HG03469 (cell line): ENCODE data around the gene TAAR6.
"Not testable (repeated sequence)": the region's sequence is repeated elsewhere in the genome, so short reads cannot be mapped to it uniquely, and the experiment has no call there.

Experiments used
- ATAC-seq: cut with Tn5 transposase; IDR thresholded peaks from one replicate; pipeline ENCODE4 v1.9.1; 2021; ENCODE audit warnings: mild to moderate bottlenecking, moderate library complexity, moderate number of reproducible peaks; ENCODE audit not compliant: unreplicated experiment

TAAR6 gene, protein sequence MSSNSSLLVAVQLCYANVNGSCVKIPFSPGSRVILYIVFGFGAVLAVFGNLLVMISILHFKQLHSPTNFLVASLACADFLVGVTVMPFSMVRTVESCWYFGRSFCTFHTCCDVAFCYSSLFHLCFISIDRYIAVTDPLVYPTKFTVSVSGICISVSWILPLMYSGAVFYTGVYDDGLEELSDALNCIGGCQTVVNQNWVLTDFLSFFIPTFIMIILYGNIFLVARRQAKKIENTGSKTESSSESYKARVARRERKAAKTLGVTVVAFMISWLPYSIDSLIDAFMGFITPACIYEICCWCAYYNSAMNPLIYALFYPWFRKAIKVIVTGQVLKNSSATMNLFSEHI

DNA sequence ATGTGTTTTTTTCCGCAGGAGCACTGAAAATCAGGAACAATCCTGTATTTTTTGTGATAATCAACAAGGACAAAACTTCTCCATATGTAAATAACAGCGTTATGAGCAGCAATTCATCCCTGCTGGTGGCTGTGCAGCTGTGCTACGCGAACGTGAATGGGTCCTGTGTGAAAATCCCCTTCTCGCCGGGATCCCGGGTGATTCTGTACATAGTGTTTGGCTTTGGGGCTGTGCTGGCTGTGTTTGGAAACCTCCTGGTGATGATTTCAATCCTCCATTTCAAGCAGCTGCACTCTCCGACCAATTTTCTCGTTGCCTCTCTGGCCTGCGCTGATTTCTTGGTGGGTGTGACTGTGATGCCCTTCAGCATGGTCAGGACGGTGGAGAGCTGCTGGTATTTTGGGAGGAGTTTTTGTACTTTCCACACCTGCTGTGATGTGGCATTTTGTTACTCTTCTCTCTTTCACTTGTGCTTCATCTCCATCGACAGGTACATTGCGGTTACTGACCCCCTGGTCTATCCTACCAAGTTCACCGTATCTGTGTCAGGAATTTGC lies at the start of gene TAAR6:
TSS of gene TAAR6 (plus strand) at position 102 of the 557 bp plus-strand sequence. CDS start at position 102, 0 bp downstream.
- no peak for ATAC-seq

DNA sequence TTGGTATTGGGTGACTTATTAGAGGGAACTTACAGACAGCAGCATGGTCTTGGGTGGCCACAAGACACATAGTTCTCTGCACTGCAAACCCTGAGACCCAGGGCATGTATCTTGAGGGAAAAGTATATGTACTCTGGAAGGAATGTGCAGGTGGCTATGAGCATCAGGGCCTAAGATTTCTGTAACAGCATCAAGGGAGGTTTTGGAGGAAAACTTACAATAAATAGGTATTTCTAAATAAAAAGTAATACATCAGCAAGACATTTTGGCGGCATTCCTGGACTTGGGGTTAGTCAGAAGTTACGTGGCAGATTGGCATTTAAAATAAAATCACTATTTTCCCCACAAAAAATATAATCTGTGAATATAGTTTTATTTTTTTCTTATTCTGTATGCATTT lies 49.2 kb upstream of the TAAR6 start:
- no peak for ATAC-seq

DNA sequence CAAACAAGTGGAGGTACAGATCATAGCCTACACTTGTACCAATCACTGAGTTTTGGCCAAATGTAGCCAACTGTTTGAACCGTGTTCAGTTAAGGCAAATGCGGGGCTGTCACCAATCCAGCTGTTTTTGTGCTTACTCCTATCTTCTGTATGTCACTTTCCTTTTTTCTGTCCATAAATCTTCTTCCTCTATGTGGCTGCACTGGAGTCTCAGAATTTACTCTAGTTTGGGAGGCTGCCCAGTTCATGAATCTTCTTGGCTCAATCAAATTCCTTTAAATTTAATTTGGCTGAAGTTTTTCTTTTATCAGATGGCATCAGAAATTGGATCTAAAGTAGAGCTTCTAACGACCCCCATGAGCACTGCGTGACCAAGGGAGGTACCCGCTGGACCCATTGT lies 45.5 kb upstream of the TAAR6 start:
- ATAC-seq = no peak

DNA sequence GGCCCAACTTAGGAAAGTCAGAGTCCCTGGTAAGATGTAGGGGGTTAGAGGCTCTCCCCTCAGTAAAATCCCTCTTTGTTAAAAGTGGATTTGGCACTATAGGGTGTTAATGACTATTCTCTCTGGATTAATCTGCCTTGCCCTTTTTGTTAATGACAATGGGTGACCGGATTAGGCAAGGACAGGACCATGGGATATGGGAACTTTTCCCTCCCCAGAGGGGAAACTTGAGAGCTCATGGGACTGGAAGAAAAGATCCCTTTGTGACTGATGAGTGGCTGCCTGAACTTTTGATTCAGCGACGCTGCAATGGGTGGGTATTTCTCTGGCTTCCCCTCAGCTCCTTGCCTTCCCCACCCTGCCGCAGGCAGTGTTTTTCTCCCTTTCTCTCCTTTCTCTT lies 44.3 kb upstream of the TAAR6 start:
- ATAC-seq = no peak

DNA sequence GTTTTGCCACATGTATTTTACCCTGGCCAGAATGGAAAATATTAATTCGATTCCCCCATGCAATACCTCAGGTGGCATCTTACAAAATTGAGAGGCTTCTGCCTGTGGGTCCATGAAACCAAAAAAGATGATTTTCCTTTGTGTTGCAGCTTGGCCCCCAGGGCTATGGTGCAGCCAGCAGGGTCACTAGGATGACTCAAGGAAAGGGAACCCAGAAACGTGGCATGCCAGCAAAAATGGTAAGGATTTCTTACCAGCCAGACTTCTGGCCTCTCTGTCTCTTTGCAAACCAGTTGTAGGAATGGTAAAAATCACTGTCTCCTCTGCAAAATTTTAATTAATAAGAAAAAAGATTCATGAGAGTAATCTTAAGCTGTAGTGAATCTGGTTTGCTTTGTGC lies 43.7 kb upstream of the TAAR6 start:
- no peak for ATAC-seq

DNA sequence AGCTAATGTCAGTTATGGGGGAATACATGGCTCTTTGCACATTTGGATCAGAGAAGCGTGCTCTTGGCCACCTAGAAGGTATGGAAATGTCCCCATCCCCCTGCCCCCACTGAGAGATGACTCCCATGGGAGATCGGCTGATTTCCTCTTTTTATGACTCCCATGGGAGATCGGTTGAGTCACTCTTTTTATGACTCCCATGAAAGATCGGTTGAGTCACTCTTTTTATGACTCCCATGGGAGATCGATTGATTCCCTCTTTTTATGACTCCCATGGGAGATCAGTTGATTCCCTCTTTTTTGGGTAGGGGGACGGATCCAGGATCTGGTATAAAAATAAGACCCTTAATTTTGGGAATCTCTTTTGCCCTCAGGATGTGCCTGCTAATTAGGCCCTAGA lies 42.3 kb upstream of the TAAR6 start:
- no peak for ATAC-seq

DNA sequence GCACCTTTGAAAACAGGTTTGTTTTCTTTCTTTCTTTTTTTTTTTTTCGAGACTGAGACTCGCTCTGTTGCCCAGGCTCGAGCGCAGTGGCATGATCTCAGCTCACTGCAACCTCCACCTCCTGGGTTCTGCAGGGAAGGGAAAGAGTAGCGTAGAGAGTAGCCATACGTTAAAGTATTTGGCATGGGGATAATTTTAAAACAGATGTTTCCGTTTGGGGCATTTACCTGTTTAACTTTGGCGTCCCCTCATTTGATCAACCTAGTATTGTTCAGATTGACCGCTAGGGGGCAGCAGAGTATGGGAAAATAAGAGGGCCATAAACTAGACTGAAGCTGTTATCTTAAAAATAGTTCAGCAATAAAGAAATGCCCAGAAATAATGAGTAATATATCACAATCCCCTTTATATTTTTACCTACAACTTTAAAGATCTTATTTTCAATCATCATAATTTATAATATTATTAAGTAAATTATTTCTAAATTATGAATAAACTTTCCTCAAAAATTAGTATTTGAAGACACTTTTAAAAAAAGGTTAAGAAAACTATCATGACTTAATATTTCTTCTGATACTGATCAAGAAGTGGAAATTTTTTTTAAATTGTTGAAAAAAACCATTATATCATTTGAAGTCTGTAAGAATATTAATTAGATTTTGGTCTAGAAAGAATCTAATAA lies 39.7 kb upstream of the TAAR6 start:
- no peak for ATAC-seq

DNA sequence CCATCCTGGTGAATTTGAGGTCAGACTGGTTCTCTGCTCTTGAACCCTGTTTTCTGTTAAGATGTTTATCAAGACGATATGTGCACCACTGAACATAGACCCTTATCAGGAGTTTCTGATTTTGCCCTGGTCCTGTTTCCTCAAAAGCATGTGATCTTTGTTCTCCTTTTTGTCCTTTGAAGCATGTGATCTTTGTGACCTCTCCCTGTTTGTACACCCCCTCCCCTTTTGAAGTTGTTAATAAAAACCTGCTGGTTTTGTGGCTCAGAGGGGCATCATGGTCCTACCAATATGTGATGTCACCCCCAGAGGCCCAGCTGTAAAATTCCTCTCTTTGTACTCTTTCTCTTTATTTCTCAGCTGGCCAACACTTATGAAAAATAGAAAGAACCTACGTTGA lies 35.6 kb upstream of the TAAR6 start:
- not testable (repeated sequence) for ATAC-seq

DNA sequence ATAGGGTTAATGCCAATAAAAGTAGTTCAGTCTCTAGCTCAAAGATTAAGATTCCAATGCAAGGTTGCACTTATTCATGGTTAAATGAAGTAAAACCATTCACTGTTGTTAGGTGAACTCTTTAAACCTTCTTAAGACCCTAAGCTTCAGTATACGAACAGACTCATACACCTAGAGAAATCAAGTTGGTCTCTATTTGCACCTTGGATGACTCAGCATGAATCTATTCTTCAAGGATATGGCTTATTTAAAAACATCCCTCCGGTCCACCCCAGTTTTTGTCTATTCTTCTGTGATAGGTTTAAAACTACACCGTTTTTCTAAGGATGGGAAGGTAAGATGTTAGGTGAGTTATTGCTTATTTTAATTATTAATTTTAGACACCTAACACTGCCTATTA lies 33.0 kb upstream of the TAAR6 start:
- ATAC-seq = no peak

DNA sequence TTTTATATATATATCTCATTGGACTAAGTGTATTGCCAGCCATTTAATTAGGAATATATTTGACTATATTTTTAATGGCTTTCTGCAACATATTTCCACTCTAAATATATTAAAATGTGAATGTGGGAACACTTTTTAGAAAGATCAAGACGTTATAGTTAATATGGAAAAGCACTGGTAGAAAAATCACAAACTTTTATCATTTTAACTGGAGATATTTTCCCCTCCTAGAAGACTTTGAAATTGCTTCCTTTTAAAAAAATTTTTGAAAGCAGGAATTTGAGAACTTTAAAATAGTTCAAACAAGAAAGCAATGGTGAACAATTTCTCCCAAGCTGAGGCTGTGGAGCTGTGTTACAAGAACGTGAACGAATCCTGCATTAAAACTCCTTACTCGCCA lies 32.1 kb upstream of the TAAR6 start, which contains the start of gene TAAR9:
TSS of gene TAAR9 (plus strand) at position 301 of the 400 bp plus-strand sequence. CDS start at position 314, 13 bp downstream.
- no peak for ATAC-seq

DNA sequence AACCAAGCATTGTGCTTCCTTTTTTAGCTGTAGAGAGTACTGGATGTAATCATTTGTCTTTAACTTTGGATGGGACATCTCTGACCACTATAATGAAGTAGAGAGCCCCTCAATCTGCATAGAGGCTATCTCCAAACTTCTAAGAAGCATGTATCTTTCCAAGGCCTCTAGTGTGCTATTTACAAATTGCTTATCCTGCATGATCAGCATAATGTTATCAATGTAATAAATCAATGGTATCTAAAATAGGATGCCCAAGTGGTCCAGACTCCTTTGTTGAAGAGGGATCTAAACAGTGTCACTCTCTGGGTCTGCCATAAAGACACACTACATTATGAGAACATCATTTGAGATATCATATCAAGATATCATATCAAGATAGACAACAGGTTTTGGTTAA lies 25.3 kb upstream of the TAAR6 start:
- no peak for ATAC-seq

DNA sequence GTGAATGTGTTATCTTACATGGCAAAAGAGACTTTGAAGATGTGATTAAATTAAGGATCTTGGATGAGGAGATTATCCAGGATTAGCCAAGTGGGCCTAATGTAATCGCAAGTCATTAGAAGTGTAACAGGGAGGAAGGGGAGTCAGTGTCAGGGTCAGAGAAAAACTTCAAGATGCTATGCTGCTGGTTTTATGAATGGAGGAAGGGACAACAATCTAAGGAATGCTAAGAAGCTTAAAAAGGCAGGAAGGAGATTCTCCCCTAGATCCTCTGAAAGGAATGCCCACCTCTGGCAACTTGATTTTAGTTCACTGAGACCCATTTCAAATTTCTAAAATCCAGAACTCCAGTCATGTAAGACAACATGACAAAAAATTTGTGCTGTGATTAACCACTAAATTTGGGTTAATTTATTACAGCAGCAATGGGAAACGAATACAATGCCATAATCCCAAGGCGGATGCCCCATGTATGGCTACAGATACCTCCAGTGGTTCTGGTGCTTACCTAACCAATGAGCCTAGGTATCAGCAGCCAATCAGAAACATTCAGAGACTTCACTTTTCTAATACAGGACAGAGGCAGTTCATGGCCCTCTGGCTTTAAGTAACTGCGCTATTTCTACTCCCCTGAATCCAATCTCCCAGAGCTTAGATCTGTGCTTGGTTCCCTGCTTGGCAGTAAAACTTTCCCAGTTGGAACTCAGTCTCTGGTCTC lies 21.2 kb upstream of the TAAR6 start:
- no peak for ATAC-seq

DNA sequence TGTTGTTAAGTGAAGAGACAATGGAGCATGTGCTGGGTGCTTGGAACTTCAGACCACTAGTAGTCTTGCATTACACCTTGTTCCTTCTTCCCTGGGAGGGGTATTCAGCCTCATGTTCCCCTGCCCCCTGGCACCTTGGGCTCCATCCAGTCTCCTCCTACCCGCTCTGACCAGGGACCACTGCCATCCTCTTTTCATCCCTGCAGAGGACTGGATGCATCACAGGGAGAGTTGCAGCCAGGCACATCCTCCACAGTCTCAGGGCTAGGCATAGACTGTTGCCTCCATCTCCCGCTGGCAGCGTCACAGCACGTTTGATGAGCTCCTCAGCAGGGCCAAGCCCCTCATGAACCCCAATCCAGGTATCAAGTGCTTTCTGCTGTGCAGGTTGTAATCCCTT lies 18.9 kb upstream of the TAAR6 start:
- no peak for ATAC-seq

DNA sequence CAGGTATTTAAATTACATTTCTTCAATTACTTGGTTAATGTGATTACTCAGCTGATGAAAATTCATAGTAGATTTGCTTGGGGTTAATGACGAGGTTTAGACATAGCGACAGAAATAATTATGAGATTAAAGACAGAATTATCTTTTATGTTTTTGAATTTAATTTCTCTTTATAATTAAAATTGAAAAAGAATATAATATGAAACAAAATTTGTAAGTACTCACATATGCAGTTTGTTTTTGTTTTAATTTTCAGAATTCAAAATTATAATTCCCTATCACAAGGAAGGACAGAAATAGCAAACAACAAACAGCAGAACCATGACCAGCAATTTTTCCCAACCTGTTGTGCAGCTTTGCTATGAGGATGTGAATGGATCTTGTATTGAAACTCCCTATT lies 17.8 kb upstream of the TAAR6 start, which contains the start of gene TAAR8:
TSS of gene TAAR8 (plus strand) at position 301 of the 400 bp plus-strand sequence. CDS start at position 322, 21 bp downstream.
- ATAC-seq = no peak

DNA sequence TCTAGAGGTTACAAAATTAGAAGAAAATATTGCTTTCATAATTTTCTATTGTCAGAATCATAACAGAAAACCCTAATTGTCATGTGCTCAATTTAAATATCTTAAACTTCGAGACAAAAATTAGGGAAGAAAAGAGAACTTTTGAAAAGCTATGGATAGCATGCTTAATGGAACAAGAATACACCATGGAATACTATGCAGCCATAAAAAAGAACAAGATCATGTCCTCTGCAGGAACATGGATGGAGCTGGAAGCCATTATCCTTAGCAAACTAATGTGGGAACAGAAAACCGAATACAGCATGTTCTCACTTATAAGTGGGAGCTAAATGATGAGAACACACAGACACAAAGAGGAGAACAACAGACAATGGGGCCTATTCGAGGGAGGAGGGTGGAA lies 10.0 kb upstream of the TAAR6 start:
- not testable (repeated sequence) for ATAC-seq

DNA sequence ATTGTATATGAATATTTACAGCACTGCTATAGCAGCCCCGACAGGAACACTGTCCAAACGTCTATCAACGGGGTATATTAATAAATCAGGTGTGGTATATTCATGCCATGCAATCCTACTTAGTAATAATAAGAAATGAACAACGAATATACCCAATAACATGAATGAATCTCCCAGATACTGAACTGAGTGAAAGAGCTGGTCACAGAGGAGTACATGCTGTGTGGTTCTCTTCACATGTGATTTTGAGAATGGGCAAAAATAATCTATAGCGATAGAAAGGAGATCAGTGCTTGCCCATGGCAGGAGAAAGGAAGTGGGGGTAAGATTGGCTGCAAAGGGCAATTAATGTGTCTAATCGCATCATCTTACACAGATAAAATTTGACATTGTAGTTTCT lies 3.7 kb upstream of the TAAR6 start:
- ATAC-seq = no peak

DNA sequence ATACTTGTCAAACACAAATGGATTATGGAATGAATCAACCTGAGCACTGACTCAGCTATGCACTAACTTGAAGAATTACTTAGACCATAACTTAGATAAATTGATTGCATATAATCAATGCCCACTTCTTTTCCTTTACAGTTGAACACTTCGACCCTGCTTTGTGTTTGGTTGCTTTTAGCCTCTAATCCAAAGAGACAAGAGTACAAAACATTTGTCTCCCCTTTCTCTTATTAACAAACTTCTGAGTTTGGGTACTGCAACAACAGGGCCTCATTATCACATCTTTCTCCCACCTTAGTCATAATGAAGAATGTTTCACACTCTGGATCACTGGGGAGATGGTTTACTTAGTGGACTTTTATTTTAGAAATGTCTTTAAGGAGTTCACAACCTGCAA lies 2.6 kb upstream of the TAAR6 start:
- ATAC-seq = no peak

DNA sequence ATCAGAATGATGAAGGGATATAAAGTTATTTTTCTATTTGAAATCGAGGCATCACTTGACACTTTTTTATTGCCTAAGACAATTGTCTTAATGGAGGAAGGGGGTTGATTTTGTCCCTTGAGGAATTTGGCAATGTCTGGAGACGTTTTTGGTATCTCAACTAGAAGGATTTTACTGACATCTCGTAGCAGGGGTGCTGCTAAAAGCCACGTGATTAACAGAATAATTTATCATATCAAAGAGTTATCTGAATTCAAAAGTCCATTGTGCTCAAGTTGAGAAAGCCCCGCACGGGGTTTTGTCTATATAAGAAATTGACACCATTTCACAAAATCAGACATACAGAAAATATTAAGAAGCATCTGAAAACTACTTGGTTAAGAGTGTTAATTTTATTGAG lies 1.5 kb upstream of the TAAR6 start:
- no peak for ATAC-seq

DNA sequence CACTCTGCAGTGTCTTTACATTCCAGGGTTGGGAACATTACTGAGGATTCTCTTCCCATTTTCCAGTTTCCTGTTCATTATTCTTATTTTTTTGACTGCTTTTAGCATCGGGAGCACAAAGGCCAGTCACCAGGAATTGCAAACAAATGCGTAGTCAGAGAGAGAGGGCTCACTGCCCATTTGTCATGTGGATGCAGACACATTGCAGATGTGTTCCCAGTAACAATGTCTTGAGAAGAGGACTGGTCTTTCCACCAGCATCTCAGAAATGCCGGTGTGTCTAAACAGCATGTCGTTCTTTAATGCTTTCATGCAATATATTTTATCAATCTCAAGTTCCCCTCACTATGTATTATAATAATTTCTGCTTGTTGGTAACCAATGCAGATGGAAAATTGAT lies 952 bp upstream of the TAAR6 start:
- no peak for ATAC-seq

DNA sequence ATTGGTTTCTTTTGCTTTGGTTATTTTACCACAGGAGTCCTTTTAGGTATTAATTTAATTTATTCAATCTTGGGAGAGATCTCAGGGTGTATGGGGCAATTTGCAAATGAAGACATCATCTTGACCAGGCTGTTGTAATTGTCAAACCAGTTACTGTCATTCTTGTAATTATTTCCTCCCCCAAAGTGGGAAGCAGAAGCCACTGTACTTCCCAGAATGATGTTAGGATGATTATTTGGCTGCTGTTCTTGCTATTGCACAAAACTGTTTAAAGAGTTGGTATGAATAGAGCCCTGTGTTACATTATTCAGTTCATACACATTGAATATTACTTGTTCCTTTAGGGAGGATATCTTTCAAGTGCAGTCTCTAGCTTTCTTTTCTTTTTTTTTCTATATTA lies 1.7 kb downstream of the TAAR6 start:
- ATAC-seq = no peak

DNA sequence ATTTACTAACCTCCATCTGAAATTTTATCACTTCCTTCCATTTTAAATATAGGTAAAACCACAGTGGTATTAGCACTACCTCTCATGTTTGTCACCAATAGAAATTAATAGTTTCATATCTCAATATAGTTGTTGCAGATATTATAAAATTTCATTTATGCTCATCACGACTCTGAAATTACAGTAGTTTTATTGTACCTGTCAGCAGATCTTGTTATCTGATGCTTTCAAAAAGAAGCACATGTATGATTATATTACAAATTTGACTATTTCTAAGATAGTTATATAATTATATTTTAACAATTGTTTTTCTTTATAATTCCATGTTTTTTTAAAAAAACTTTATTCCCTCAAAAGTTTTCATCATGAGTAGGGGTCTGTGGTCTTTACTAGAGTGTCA lies 14.6 kb downstream of the TAAR6 start:
- no peak for ATAC-seq
